ENCODE data around the gene RTP5.
"Not testable (repeated sequence)": the region's sequence is repeated elsewhere in the genome, so short reads cannot be mapped to it uniquely, and the experiment has no call there.

The RTP5 gene

GRCh38 chr2:241904791-241905710 is 35.5 kb downstream of the RTP5 start:
- DNase-seq (ENCODE audit: low read depth) = no peak
- no peak overlapping the region for H3K4me3 ChIP-seq (ENCODE audit: low read depth, low read length)
- TF ChIP-seq POLR2A (IDR thresholded peaks at IDR 0.05; ENCODE audit: extremely low read depth, insufficient read length) (no peak), MYC (IDR thresholded peaks at IDR 0.05; ENCODE audit: low read depth, low read length) (no peak), MAX (IDR thresholded peaks at IDR 0.05; ENCODE audit: low read depth, low read length) (no peak), CTCF (IDR thresholded peaks at IDR 0.05; ENCODE audit: low read depth, low read length) (no peak)

- H3K4me3 ChIP-seq (ENCODE audit: low read depth, low read length) = no peak overlapping the region
- TF ChIP-seq CTCF (IDR thresholded peaks at IDR 0.05; ENCODE audit: low read depth, low read length) = no peak
- TF ChIP-seq MYC (IDR thresholded peaks at IDR 0.05; ENCODE audit: low read depth, low read length) = no peak
- TF ChIP-seq POLR2A (IDR thresholded peaks at IDR 0.05; ENCODE audit: extremely low read depth, insufficient read length) = no peak
- no peak for TF ChIP-seq MAX (IDR thresholded peaks at IDR 0.05; ENCODE audit: low read depth, low read length)
- DNase-seq (ENCODE audit: low read depth) = no peak
These were observed 36.3 kb downstream of the RTP5 start for GRCh38 chr2:241905716-241906377.

- H3K4me3 ChIP-seq (ENCODE audit: low read depth, low read length); DNase-seq (ENCODE audit: low read depth): not testable (repeated sequence)
These were observed 36.8 kb downstream of the RTP5 start for GRCh38 chr2:241906378-241906770.

- no peak for DNase-seq (ENCODE audit: low read depth)
- no peak overlapping the region for H3K4me3 ChIP-seq (ENCODE audit: low read depth, low read length)
- no peak for TF ChIP-seq MYC (IDR thresholded peaks at IDR 0.05; ENCODE audit: low read depth, low read length)
- no peak for TF ChIP-seq POLR2A (IDR thresholded peaks at IDR 0.05; ENCODE audit: extremely low read depth, insufficient read length)
- TF ChIP-seq CTCF (IDR thresholded peaks at IDR 0.05; ENCODE audit: low read depth, low read length) = no peak
- no peak for TF ChIP-seq MAX (IDR thresholded peaks at IDR 0.05; ENCODE audit: low read depth, low read length)
These were observed 37.5 kb downstream of the RTP5 start for GRCh38 chr2:241906826-241907570.

GRCh38 chr2:241907831-241908230 is 38.3 kb downstream of the RTP5 start:
- H3K4me3 ChIP-seq (ENCODE audit: low read depth, low read length); DNase-seq (ENCODE audit: low read depth): not testable (repeated sequence)

GRCh38 chr2:241908686-241909420 is 39.3 kb downstream of the RTP5 start:
- no peak for DNase-seq (ENCODE audit: low read depth)
- TF ChIP-seq MYC (IDR thresholded peaks at IDR 0.05; ENCODE audit: low read depth, low read length) (no peak), MAX (IDR thresholded peaks at IDR 0.05; ENCODE audit: low read depth, low read length) (no peak), POLR2A (IDR thresholded peaks at IDR 0.05; ENCODE audit: extremely low read depth, insufficient read length) (no peak), CTCF (IDR thresholded peaks at IDR 0.05; ENCODE audit: low read depth, low read length) (no peak)
- H3K4me3 ChIP-seq (ENCODE audit: low read depth, low read length) = no peak overlapping the region

Data from NB4 (cell line).